ENCODE measurements around the gene PCGF5.

The PCGF5 gene

GRCh38 chr10:91188889-91189288 is 31.6 kb upstream of the PCGF5 start:
- H3K4me3 ChIP-seq (ENCODE audit: low read depth, low read length) = no peak overlapping the region
- POLR2A ChIA-PET = no interaction called here
- CTCF ChIA-PET = interaction anchor here (0.8 kb wide), 1 partner anchor 23 kb away, joined by 3 read pairs; no protein-coding TSS in a partner anchor
- no peak for TF ChIP-seq CTCF (IDR thresholded peaks at IDR 0.05; ENCODE audit: insufficient read depth, low read length, missing control alignments)
- no peak for DNase-seq (ENCODE audit: low read depth, low spot score)

GRCh38 chr10:91190388-91190870 is 30.0 kb upstream of the PCGF5 start:
- POLR2A ChIA-PET = no interaction called here
- no peak overlapping the region for H3K4me3 ChIP-seq (ENCODE audit: low read depth, low read length)
- peak; percentile 60 for DNase-seq (ENCODE audit: low read depth, low spot score)
- CTCF ChIA-PET = interaction anchor here (0.8 kb wide), 1 partner anchor 281 kb away, joined by 3 read pairs; no protein-coding TSS in a partner anchor
- TF ChIP-seq CTCF (IDR thresholded peaks at IDR 0.05; ENCODE audit: insufficient read depth, low read length, missing control alignments) = no peak

DNA sequence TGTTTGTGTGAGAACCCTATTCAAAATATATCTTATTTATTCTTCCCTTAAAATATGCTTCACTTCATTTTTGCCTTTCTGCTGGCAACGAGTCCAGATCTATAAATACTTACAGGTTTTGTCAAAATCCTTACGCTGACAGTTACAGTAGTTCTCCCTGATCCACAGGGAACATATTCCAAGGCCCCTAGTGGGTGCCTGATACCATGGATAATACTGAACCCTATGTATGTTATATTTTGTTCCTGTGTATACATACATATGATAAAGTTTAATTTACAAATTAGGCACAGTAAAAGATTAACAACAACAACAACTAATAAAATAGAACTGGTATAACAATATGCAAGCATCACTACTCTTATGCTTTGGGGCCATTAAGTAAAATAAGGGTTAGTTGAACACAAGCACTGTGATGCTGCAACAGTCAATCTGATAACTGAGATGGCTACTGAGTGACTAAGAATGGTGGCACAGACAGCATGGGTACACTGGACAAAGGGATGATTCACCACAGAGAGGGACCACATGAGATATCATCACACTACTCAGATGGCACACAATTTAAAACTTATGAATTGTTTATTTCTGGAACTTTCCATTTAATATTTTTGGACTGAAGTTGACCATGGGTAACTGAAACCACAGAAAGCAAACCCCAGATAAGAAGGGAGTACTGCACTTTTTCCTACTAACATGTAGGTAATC is 29.4 kb upstream of the PCGF5 start:
- ChIA-PET POLR2A (no interaction called here), CTCF (interaction anchor here (0.8 kb wide), 1 partner anchor 282 kb away, joined by 3 read pairs; no protein-coding TSS in a partner anchor)
- H3K4me3 ChIP-seq (ENCODE audit: low read depth, low read length) = no peak overlapping the region
- no peak for DNase-seq (ENCODE audit: low read depth, low spot score)
- no peak for TF ChIP-seq CTCF (IDR thresholded peaks at IDR 0.05; ENCODE audit: insufficient read depth, low read length, missing control alignments)

DNA sequence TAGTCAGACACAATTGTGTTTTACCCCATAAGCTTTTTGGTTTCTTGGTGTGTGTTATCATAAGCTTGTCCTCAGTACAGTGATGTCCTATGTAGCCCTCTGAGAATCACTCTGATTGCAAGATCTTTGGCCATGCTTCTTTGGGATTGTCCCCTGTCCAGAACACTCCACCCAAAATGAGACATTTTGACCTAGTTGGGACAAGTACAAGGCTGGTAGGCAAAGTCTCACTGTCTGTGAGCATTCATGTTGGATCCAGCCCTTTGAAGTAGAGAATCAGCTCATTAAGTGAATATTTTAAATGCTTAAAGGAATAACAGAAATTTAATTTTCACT is 28.9 kb upstream of the PCGF5 start:
- POLR2A ChIA-PET = no interaction called here
- TF ChIP-seq CTCF (IDR thresholded peaks at IDR 0.05; ENCODE audit: insufficient read depth, low read length, missing control alignments) = no peak
- CTCF ChIA-PET = no interaction called here
- no peak for DNase-seq (ENCODE audit: low read depth, low spot score)
- no peak overlapping the region for H3K4me3 ChIP-seq (ENCODE audit: low read depth, low read length)

DNA sequence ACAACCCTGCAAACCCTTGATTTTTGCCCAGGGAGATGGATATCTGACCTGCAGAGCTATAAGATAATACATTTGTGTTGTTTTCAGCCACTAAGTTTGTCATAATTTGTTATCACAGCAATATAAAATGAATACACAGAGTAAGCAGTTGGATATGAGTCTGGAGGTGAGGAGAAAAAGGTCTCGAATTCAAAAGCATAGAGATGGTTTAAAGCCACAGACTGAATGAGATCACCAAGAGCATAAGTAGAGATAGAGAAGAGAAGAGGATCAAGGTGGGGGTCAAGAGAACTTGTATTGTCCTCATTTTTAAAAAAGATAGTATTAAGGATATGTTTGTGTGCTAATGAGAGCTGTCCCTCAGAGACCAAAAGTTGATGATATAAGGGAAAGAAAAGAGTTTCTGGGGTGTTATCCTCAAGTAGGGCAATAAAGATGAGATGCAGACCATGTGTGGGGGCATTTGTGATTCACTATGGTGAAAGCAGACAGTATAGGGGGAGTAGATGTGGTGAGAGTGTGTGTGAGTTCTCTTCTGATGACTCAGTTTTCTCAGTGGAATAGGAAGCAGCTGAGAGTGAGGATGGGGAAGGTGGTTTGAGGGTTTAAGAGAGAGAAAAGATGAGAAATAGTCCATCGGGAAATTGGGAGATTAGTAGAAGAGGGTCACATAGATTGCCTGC is 25.8 kb upstream of the PCGF5 start:
- CTCF ChIA-PET = interaction anchor here (1.3 to 2.4 kb wide), 2 partner anchors 56 to 283 kb away, joined by 3 to 6 read pairs; no protein-coding TSS in a partner anchor

More for the DNA sequence above, 25.8 kb upstream of the PCGF5 start:
- POLR2A ChIA-PET = interaction anchor here (0.6 kb wide), 2 partner anchors 31 to 246 kb away, joined by 3 read pairs; no protein-coding TSS in a partner anchor
- no peak for DNase-seq (ENCODE audit: low read depth, low spot score)
- no peak for TF ChIP-seq CTCF (IDR thresholded peaks at IDR 0.05; ENCODE audit: insufficient read depth, low read length, missing control alignments)
- no peak overlapping the region for H3K4me3 ChIP-seq (ENCODE audit: low read depth, low read length)

All from AG04449 (cell line).